ENCODE measurements around the gene NTSR1. TPM values are rescaled to one million over a fixed set of nuclear protein-coding genes. Genes with fewer than 3 reads are reported as not detected.

NTSR1 gene
- total and polyA plus RNA-seq, 2 of the 13 experiments (the other 11 are each of a cell fraction or from before 2014, with no cell fraction given), result 0.09 to 0.12 TPM

GRCh38 chr20:62745952-62746288 is 37.3 kb downstream of the NTSR1 start:
- no peaks in the 10 kb centered on the region for H3K4me1 ChIP-seq (ENCODE audit: insufficient read depth, low read length)
- H3K4me2 ChIP-seq (ENCODE audit: low read depth, low read length), result no peak overlapping the region
- H3K27ac ChIP-seq (ENCODE audit: extremely low read length, insufficient read depth, low read length), result no peak overlapping the region
- intact Hi-C loops (cut with micrococcal nuclease; ENCODE audit: unreplicated experiment) (no loop called here), in situ Hi-C loops (cut with HindIII; ENCODE audit: extremely low pct_ligation_motif_present, low pct_unique_long_range_greater_than_20kb) (no loop called here)
- H3K4me3 ChIP-seq (replicated peaks in 1 of 3; ENCODE audit: insufficient read depth in 1 of 3, low read depth in 2 of 3, low read length in 3 of 3), result no peak overlapping the region
- FAIRE-seq, result no peak
- no peak overlapping the region for H3K9ac ChIP-seq (ENCODE audit: insufficient read depth, low read depth, low read length)
- POLR2A ChIA-PET, result no interaction called here
- H3K9me3 ChIP-seq (ENCODE audit: low read length), result no peaks in the 10 kb centered on the region
- ATAC-seq, result no peak
- H2AFZ ChIP-seq (ENCODE audit: low read length), result no peak overlapping the region
- CTCF ChIA-PET (ENCODE audit: low intra/inter-chr PET ratio, low total read pairs), result no interaction called here
- H3K79me2 ChIP-seq (ENCODE audit: insufficient read depth, low read length), result no peaks in the 10 kb centered on the region
- 46% methylated on average over 6 of the region's 9 CpGs for WGBS (ENCODE audit: low lambda C conversion rate)
- no TSS peak for BruUV-seq (replicated peaks)
- no peaks in the 10 kb centered on the region; the same call in 1 of the 2 replicates for H4K20me1 ChIP-seq (ENCODE audit: insufficient read depth, low read length)
- H3K36me3 ChIP-seq (replicated peaks in 1 of 2; ENCODE audit: control insufficient read depth in 1 of 2, insufficient read depth in 2 of 2, low read length in 2 of 2), result no peaks in the 10 kb centered on the region
- peaks cover 31 to 76% of the 10 kb centered on the region in 2 experiments for H3K27me3 ChIP-seq (ENCODE audit: control insufficient read depth in 1 of 2, insufficient read depth in 2 of 2, low read length in 2 of 2)
- TF ChIP-seq MZF1 (CRISPR knock-in tag; IDR thresholded peaks at IDR 0.05; ENCODE audit: borderline replicate concordance) (no peak), YEATS4 (CRISPR knock-in tag; IDR thresholded peaks at IDR 0.05; ENCODE audit: borderline replicate concordance) (no peak), SCMH1 (CRISPR knock-in tag; IDR thresholded peaks at IDR 0.05; ENCODE audit: borderline replicate concordance) (no peak), ZNF280B (CRISPR knock-in tag; IDR thresholded peaks at IDR 0.05; ENCODE audit: borderline replicate concordance) (no peak), HNRNPK (IDR thresholded peaks at IDR 0.05; ENCODE audit: low read depth, low read length, poor library complexity, severe bottlenecking) (no peak), SRY (CRISPR knock-in tag; IDR thresholded peaks at IDR 0.05) (no peak)
- DNase-seq (ENCODE audit: low spot score), result no peak

- H3K4me2 ChIP-seq (ENCODE audit: low read depth, low read length), result no peak overlapping the region
- FAIRE-seq (no peak), ATAC-seq (no peak), DNase-seq (ENCODE audit: low spot score) (no peak)
- CTCF ChIA-PET (ENCODE audit: low intra/inter-chr PET ratio, low total read pairs), result no interaction called here
- H3K9ac ChIP-seq (ENCODE audit: insufficient read depth, low read depth, low read length), result no peak overlapping the region
- no peaks in the 10 kb centered on the region for H4K20me1 ChIP-seq (ENCODE audit: insufficient read depth, low read length)
- peaks cover 15% of the 10 kb centered on the region for H3K4me1 ChIP-seq (ENCODE audit: insufficient read depth, low read length)
- no peaks in the 10 kb centered on the region for H3K79me2 ChIP-seq (ENCODE audit: insufficient read depth, low read length)
- POLR2A ChIA-PET, result no interaction called here
- intact Hi-C loops (cut with micrococcal nuclease; ENCODE audit: unreplicated experiment), result no loop called here
- H2AFZ ChIP-seq (ENCODE audit: low read length), result no peak overlapping the region
- in situ Hi-C loops (cut with HindIII; ENCODE audit: extremely low pct_ligation_motif_present, low pct_unique_long_range_greater_than_20kb), result no loop called here
- no peaks in the 10 kb centered on the region for H3K9me3 ChIP-seq (ENCODE audit: low read length)
- BruUV-seq (replicated peaks), result no TSS peak
- 9% methylated on average over 2 of the region's 2 CpGs for WGBS (ENCODE audit: low lambda C conversion rate)
- no peaks in the 10 kb centered on the region for H3K36me3 ChIP-seq (replicated peaks in 1 of 2; ENCODE audit: control insufficient read depth in 1 of 2, insufficient read depth in 2 of 2, low read length in 2 of 2)
- no peak overlapping the region for H3K27ac ChIP-seq (ENCODE audit: extremely low read length, insufficient read depth, low read length)
- peaks cover 19 to 72% of the 10 kb centered on the region in 2 experiments for H3K27me3 ChIP-seq (ENCODE audit: control insufficient read depth in 1 of 2, insufficient read depth in 2 of 2, low read length in 2 of 2)
- no peak overlapping the region for H3K4me3 ChIP-seq (replicated peaks in 1 of 3; ENCODE audit: insufficient read depth in 1 of 3, low read depth in 2 of 3, low read length in 3 of 3)
- no peak for TF ChIP-seq ZFP36L1 (CRISPR knock-in tag; IDR thresholded peaks at IDR 0.05)
- TF ChIP-seq ZIK1 (CRISPR knock-in tag; IDR thresholded peaks at IDR 0.05; ENCODE audit: borderline replicate concordance, low read depth), result no peak
- TF ChIP-seq POGK (CRISPR knock-in tag; conservative IDR thresholded peaks at IDR 0.05), result no peak
- TF ChIP-seq ZNF552 (CRISPR knock-in tag; IDR thresholded peaks at IDR 0.05; ENCODE audit: borderline replicate concordance), result no peak
- TF ChIP-seq ZSCAN29 (CRISPR knock-in tag; conservative IDR thresholded peaks at IDR 0.05), result no peak
- no peak for TF ChIP-seq TBX3 (IDR thresholded peaks at IDR 0.05; ENCODE audit: borderline replicate concordance)
- no peak for TF ChIP-seq ZNF101 (CRISPR knock-in tag; IDR thresholded peaks at IDR 0.05; ENCODE audit: borderline replicate concordance, low read depth)
- TF ChIP-seq ZNF777 (CRISPR knock-in tag; IDR thresholded peaks at IDR 0.05), result no peak
- TF ChIP-seq ZSCAN21 (CRISPR knock-in tag; IDR thresholded peaks at IDR 0.05; ENCODE audit: borderline replicate concordance), result no peak
Observed at GRCh38 chr20:62748311-62748710, 39.7 kb downstream of the NTSR1 start.
